Nephron (organoid): ENCODE data around the gene ACTA1.
"Not testable (repeated sequence)": the region's sequence is repeated elsewhere in the genome, so short reads cannot be mapped to it uniquely, and the experiment has no call there.

Experiments used
- H3K27ac Mint-ChIP-seq, 3 experiments: 2 replicates each; pipeline ENCODE4 v1.8.0; 2020; ENCODE audit warnings: mixed read lengths in 3 of 3, mild to moderate bottlenecking in 2 of 3, moderate library complexity in 1 of 3
- H3K27me3 Mint-ChIP-seq: 2 replicates; pipeline ENCODE4 v1.8.0; 2021; ENCODE audit warnings: low read depth, mild to moderate bottlenecking, moderate library complexity, mixed read lengths
- H3K36me3 Mint-ChIP-seq: 2 replicates; pipeline ENCODE4 v1.8.0; 2020; ENCODE audit warnings: low read depth, mixed read lengths
- H3K4me1 Mint-ChIP-seq: 2 replicates; pipeline ENCODE4 v1.8.0; 2020; ENCODE audit warnings: mixed read lengths
- H3K4me3 Mint-ChIP-seq, 3 experiments: 2 replicates each; pipeline ENCODE4 v1.8.0; 2020; ENCODE audit warnings: mild to moderate bottlenecking in 3 of 3, mixed read lengths in 3 of 3, moderate library complexity in 2 of 3
- H3K9me3 Mint-ChIP-seq: 2 replicates; pipeline ENCODE4 v1.8.0; 2020; ENCODE audit warnings: mixed read lengths
- CTCF ChIP-seq, 3 experiments: fragments of 200-600 bp; sonication (generic); IDR thresholded peaks; one replicate each; pipeline ENCODE4 v1.5.0; 2021; ENCODE audit warnings: antibody characterized with exemption in 3 of 3; ENCODE audit not compliant: unreplicated experiment in 3 of 3

ACTA1 gene

GRCh38 chr1:229403573-229403972 is 30.3 kb downstream of the ACTA1 start:
- no peak for TF ChIP-seq CTCF (IDR thresholded peaks at IDR 0.05; ENCODE audit: unreplicated experiment in 3 of 3)
- Mint-ChIP-seq H3K4me3 (no peak overlapping the region), H3K9me3 (no peaks in the 10 kb centered on the region), H3K27ac (no peak overlapping the region), H3K27me3 (peaks cover 68% of the 10 kb centered on the region), H3K4me1 (peaks cover 16% of the 10 kb centered on the region), H3K36me3 (no peaks in the 10 kb centered on the region)

- H3K4me1 Mint-ChIP-seq, result peaks cover 10% of the 10 kb centered on the region
- no peaks in the 10 kb centered on the region for H3K36me3 Mint-ChIP-seq
- no peak overlapping the region for H3K4me3 Mint-ChIP-seq
- no peak overlapping the region for H3K27ac Mint-ChIP-seq
- no peaks in the 10 kb centered on the region for H3K9me3 Mint-ChIP-seq
- no peak for TF ChIP-seq CTCF (IDR thresholded peaks at IDR 0.05; ENCODE audit: unreplicated experiment in 3 of 3)
- peaks cover 62% of the 10 kb centered on the region for H3K27me3 Mint-ChIP-seq
These were observed 30.9 kb downstream of the ACTA1 start for GRCh38 chr1:229402993-229403392.

GRCh38 chr1:229402329-229402728 is 31.6 kb downstream of the ACTA1 start:
- peaks cover 61% of the 10 kb centered on the region for H3K27me3 Mint-ChIP-seq
- H3K4me1 Mint-ChIP-seq, H3K9me3 Mint-ChIP-seq, H3K36me3 Mint-ChIP-seq, H3K27ac Mint-ChIP-seq, H3K4me3 Mint-ChIP-seq: not testable (repeated sequence)

GRCh38 chr1:229397762-229398161 is 36.1 kb downstream of the ACTA1 start:
- peaks cover 43% of the 10 kb centered on the region for H3K27me3 Mint-ChIP-seq

GRCh38 chr1:229396585-229397206 is 37.2 kb downstream of the ACTA1 start:
- Mint-ChIP-seq H3K4me1 (no peaks in the 10 kb centered on the region), H3K27me3 (peaks cover 35% of the 10 kb centered on the region), H3K36me3 (no peaks in the 10 kb centered on the region), H3K9me3 (no peaks in the 10 kb centered on the region), H3K4me3 (no peak overlapping the region), H3K27ac (no peak overlapping the region)
- TF ChIP-seq CTCF (IDR thresholded peaks at IDR 0.05; ENCODE audit: unreplicated experiment in 3 of 3), result no peak

More at GRCh38 chr1:229397762-229398161, 36.1 kb downstream of the ACTA1 start:
- no peak overlapping the region for H3K4me3 Mint-ChIP-seq
- no peaks in the 10 kb centered on the region for H3K9me3 Mint-ChIP-seq
- no peak overlapping the region for H3K27ac Mint-ChIP-seq
- H3K36me3 Mint-ChIP-seq, result no peaks in the 10 kb centered on the region
- no peaks in the 10 kb centered on the region for H3K4me1 Mint-ChIP-seq
- no peak for TF ChIP-seq CTCF (IDR thresholded peaks at IDR 0.05; ENCODE audit: unreplicated experiment in 3 of 3)

GRCh38 chr1:229394517-229394916 is 39.4 kb downstream of the ACTA1 start:
- peaks cover 32% of the 10 kb centered on the region for H3K27me3 Mint-ChIP-seq
- H3K4me3 Mint-ChIP-seq, H3K4me1 Mint-ChIP-seq, H3K9me3 Mint-ChIP-seq, H3K36me3 Mint-ChIP-seq, H3K27ac Mint-ChIP-seq: not testable (repeated sequence)

- Mint-ChIP-seq H3K27ac (no peak overlapping the region), H3K4me3 (no peak overlapping the region), H3K4me1 (no peaks in the 10 kb centered on the region), H3K9me3 (no peaks in the 10 kb centered on the region), H3K36me3 (no peaks in the 10 kb centered on the region), H3K27me3 (peaks cover 30% of the 10 kb centered on the region)
- TF ChIP-seq CTCF (IDR thresholded peaks at IDR 0.05; ENCODE audit: unreplicated experiment in 3 of 3), result no peak
These were observed 41.0 kb downstream of the ACTA1 start for GRCh38 chr1:229392936-229393335.
